Right ventricle myocardium inferior (tissue), 1 donor: ENCODE measurements around the gene SCRN1. TPM values are rescaled to one million over a fixed set of nuclear protein-coding genes. Genes with fewer than 3 reads are reported as not detected.
"Not testable (repeated sequence)": the region's sequence is repeated elsewhere in the genome, so short reads cannot be mapped to it uniquely, and the experiment has no call there.

Source experiments
- ATAC-seq: fragments of 200-7000 bp; cut with Tn5 transposase; one replicate; pipeline ENCODE4 v1.9.1; 2020; ENCODE audit warnings: mild to moderate bottlenecking, moderate library complexity
- DNase-seq: peaks from one replicate; pipeline ENCODE4 v3.0.0; 2021; ENCODE audit errors: missing footprints
- intact Hi-C: fragments of 100-400 bp; cut with DNase I; formaldehyde crosslinking; loops from one replicate; pipeline ENCODE4 v1.11.0; 2022
- total RNA-seq: library from RNA; stranded (reverse); fragmentation: NEBNext Ultra II Directional; extraction: Animal tissue kit (Norgen Biotek cat#: 25700); gene quantifications from one replicate; pipeline ENCODE4 v1.2.1, GENCODE V29; 2021
- donor health status: DM: no; HTN: yes; CAD: no; lungs with severe emphysema.

Gene SCRN1
- total RNA-seq, 1 donor from 2014 or later: 15.0 TPM

DNA sequence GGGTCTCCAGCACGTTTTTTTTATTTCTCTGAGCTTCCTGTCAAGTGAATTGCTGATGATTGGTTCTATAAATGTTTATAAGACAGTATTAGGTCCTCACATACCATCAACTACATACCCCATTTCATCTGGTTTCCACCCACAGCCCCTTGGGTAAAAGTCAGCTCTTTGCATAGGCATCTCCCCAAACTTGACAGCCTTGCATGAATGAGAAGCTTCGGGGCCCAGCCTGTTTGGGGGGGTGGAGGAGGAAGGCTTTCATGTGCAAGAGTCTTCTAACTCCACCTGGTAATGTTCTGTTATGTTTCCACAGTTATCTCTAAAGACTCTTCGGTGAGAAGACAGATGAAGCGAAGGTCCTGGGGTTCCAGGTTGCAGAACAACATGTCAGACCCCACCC, 75.4 kb downstream of the SCRN1 start:
- ATAC-seq: no peak
- DNase-seq: no peak
- intact Hi-C loops: no loop called here

- no peak for ATAC-seq
- DNase-seq: no peak
- intact Hi-C loops: no loop called here
These were observed 83.2 kb downstream of the SCRN1 start for GRCh38 chr7:29906200-29907022.

DNA sequence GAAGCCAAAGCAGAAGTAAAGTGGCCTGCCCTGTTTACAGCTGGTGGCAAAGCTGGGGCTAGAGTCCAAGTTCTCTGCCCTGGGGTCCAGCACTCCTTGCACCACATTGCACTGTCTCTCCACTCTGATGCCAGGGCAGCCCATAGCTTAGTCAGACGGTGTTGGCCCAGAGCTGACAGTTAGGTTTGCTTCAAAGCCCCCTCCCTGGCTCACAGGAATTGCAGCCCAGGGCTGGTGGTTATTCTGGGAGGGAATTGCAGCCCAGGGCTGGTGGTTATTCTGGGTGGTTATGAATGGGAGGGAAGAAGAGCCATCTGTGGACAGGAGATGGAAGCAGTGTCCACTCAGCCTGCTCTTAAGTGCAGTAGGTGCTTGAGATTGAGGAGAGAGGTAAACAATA, 88.9 kb downstream of the SCRN1 start:
- no peak for ATAC-seq
- intact Hi-C loops: no loop called here
- DNase-seq: no peak

DNA sequence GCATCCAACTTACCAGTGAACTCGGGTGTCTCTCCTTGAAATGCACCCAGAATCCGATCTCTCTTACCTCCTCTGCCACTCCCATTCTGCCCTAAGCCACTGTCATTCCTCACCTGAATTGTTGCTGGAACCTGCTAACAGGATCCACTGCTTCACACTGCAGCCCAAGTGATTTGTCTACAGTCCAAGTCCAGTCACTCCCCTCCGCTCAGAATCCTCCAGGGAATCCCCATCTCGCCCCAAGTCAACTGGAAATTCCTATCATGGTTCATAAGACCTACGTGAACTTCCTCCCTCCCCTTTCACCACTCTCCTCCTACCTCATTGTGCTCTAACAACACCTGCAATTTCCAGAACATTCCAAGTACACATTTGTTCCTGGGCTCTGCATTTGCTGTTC, 91.3 kb downstream of the SCRN1 start:
- DNase-seq: no peak
- intact Hi-C loops: no loop called here
- ATAC-seq: no peak

- intact Hi-C loops: no loop called here
- ATAC-seq (no peak), DNase-seq (no peak)
These were observed 92.8 kb downstream of the SCRN1 start for GRCh38 chr7:29896685-29897411.

DNA sequence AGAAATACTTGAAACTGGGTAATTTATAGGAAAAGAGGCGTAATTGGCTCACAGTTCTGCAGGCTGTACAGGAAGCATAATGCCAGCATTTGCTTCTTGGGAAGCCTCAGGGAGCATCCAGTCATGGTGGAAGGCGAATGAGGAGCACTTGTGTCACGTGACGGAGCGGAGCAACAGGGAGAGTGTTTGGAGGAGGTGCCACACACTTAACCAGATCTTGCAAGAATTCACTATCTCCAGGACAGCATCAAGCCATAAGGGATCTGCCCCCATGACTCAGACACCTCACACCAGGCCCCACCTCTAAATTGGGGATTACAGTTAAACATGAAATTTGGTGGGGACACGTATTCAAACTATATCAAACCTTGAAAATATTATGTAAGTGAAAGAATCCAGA, 94.0 kb downstream of the SCRN1 start:
- DNase-seq (no peak), ATAC-seq (no peak)
- intact Hi-C loops: no loop called here

GRCh38 chr7:29894256-29894655, 95.3 kb downstream of the SCRN1 start:
- no peak for DNase-seq
- ATAC-seq: no peak
- intact Hi-C loops: no loop called here

GRCh38 chr7:29893351-29893965, 96.1 kb downstream of the SCRN1 start:
- ATAC-seq (no peak), DNase-seq (no peak)

DNA sequence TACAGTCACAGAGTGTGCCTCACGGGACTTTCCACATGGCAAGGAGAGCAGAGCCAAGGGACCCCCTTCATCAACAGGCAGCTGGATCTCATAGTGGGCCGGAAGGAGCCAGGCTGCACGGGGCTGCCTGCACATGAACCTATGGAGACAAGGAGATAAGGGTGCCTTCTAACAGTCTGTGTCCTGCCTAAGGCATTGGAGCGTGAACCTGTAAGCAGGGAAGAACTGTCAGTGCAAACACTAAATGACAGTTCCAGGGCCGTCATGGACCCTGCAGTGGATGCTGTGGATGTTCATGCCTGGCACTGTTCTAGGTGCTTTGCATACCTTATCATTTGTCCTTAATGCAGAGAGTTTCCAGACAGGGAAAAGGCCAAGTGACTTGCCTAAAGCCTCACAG, 97.4 kb downstream of the SCRN1 start:
- intact Hi-C loops: no loop called here
- no peak for ATAC-seq

More at GRCh38 chr7:29893351-29893965, 96.1 kb downstream of the SCRN1 start:
- intact Hi-C loops: no loop called here

DNA sequence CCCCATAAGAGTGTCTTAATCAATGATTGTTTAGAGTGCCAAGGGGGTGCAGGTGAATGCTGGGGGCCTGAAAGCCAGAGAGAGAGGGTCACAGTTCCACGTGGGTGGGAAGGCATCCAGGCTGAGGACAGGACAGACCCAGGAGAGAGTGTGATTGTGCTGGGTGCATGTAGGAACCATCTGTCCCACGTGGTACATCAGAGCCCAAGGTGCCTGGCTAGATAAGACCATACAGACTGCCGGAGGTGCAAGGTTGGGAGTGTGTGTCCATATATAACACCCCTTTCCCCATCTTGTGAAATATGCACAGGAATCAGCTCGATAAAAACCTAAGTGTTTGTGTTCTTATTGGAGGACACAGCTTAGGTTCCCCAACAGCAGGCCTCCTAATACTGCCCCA, 97.8 kb downstream of the SCRN1 start:
- ATAC-seq (no peak), DNase-seq (no peak)
- intact Hi-C loops: no loop called here

More for the DNA sequence above, 97.4 kb downstream of the SCRN1 start:
- no peak for DNase-seq

DNA sequence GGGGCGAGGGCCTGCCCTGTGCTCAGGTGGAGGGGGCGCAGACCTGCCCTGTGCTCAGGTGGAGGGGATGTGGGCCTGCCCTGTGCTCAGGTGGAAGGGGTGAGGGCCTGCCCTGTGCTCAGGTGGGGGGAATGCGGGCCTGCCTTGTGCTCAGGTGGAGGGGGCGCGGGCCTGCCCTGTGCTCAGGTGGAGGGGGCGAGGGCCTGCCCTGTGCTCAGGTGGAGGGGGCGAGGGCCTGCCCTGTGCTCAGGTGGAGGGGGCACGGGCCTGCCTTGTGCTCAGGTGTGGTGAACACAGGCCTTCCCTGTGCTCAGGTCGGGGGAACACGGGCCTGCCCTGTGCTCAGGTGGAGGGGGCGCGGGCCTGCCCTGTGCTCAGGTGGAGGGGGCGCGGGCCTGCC, 98.8 kb downstream of the SCRN1 start:
- ATAC-seq, intact Hi-C loops, DNase-seq: not testable (repeated sequence)

GRCh38 chr7:29890251-29890650, 99.3 kb downstream of the SCRN1 start:
- ATAC-seq: no peak
- DNase-seq: no peak
- intact Hi-C loops: no loop called here

- DNase-seq (no peak), ATAC-seq (no peak)
- intact Hi-C loops: no loop called here
These were observed 100.3 kb downstream of the SCRN1 start for GRCh38 chr7:29889288-29889687.

GRCh38 chr7:29888006-29888405, 101.6 kb downstream of the SCRN1 start:
- intact Hi-C loops: no loop called here

GRCh38 chr7:29886827-29887226, 102.8 kb downstream of the SCRN1 start:
- DNase-seq (no peak), ATAC-seq (no peak)
- intact Hi-C loops: no loop called here

More at GRCh38 chr7:29888006-29888405, 101.6 kb downstream of the SCRN1 start:
- DNase-seq: no peak
- ATAC-seq: no peak

DNA sequence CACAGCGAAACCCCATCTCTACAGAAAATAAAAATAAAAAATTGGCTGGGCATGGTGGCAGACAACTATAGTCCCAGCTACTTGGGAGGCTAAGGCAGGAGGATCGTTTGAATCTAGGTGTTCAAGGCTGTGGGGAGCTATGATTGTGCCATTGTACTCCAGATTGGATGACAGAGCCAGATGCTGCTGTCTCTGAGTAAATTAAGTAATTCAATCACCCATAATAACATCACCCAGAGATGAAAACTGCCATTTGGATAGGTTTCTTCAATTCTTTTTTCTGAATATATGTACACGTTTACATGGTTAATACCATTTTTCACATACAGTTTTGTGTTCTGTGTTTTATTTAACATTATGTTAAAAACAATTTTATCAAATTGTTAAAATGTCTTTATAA, 104.0 kb downstream of the SCRN1 start:
- DNase-seq: no peak
- intact Hi-C loops: no loop called here
- ATAC-seq: no peak

DNA sequence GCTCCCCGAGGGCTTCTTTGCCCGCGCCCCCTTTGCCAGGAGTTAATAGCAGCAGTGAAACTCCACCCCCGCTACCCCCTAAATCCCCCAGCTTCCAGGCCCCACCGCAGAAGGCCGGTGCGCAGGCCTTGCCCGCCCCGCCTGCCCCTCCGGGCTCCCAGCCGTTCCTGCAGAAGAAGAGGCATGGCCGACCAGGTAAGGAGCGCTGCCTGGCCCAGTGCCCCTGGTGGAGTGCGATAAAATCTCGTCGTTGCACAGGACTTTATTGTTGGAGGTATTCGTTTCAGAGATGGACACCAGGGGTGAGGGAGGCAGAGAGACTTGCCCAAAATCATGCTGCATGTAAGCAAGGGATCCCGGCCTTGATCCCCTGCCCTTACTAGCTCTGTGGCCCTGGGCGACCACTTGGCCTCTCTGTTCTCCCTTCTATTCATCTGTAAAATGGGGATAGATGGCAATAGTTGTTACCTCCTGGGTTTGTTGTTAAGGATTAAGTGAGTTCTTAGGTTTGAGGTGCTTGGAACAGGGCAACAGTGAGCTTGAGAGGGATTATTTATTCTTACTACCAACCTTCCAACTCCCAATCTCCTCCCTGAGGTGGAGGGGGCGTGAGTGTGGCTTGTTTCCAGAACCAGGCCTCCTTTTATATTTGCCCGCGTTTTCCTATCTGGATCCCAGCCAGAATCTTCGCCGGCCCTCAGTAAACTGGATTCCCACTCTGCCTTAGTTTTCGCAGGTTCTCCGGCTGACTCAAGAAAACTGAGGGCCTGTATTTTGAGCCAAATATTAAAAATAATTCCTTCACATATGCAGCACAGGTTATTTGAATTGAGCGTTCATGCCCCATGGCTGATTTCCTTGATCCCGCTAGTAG, 105.0 kb downstream of the SCRN1 start:
- ATAC-seq: no peak
- DNase-seq: no peak
- intact Hi-C loops: no loop called here

GRCh38 chr7:29883462-29884398, 105.9 kb downstream of the SCRN1 start:
- ATAC-seq: no peak
- DNase-seq: no peak

More at GRCh38 chr7:29883462-29884398, 105.9 kb downstream of the SCRN1 start:
- intact Hi-C loops: no loop called here
